ENCODE measurements around the gene RAB11FIP5.
"Not testable (repeated sequence)": the region's sequence is repeated elsewhere in the genome, so short reads cannot be mapped to it uniquely, and the experiment has no call there.

RAB11FIP5 gene

GRCh38 chr2:73110168-73111072 lies 2.3 kb downstream of the RAB11FIP5 start:
- DNase-seq, result no peak

GRCh38 chr2:73109431-73110167 lies 3.1 kb downstream of the RAB11FIP5 start:
- DNase-seq, result no peak

GRCh38 chr2:73107211-73107926 lies 5.4 kb downstream of the RAB11FIP5 start:
- no peak for DNase-seq

DNA sequence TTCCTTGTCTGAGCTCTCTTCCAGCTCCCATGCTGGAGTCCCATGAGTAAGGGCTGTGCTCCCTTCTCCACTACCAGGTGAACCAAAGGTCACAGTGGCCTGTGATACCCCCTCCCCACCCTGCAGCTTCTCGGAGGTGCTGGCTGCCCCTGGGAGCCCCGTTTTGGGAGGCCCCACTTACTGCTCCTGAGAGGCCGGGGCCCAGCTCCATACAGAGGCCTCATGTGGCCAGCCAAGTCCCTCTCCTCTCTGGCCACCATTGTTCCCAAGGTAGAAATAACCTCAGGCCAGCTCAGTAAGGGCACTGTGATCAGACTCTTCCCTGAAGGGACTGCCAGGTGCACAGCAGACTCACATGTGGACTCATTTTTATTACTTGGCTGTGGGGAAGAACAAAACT lies 6.0 kb downstream of the RAB11FIP5 start:
- DNase-seq, result no peak

DNA sequence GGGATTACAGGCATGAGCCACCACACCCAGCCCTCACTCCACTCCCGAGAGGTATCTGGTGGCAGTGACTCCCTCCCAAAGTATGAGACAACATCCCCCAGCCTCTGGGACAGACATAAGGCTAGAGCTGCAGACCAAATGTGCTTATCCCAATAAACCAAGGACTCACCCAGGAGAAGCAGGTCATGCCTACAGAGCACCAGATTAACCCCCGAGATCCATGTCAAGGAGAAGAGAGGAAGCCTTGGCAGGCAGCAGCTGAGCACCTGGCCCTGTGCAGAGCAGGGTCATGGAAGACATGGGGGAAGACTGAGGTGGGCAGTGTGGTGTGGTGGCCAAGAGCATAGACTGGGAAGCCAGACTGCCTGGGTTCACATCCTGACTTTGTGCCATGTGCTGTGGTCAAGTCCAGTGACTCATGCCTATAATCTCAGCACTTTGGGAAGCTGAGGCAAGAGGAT lies 7.2 kb downstream of the RAB11FIP5 start:
- DNase-seq, result no peak

- no peak for DNase-seq
These were observed 7.8 kb downstream of the RAB11FIP5 start for GRCh38 chr2:73104933-73105332.

GRCh38 chr2:73103018-73103542 lies 9.7 kb downstream of the RAB11FIP5 start:
- DNase-seq, result peak in 1 of 56 donors; percentile 12

- no peak for DNase-seq
These were observed 11.0 kb downstream of the RAB11FIP5 start for GRCh38 chr2:73101626-73102256.

GRCh38 chr2:73100956-73101355 lies 11.8 kb downstream of the RAB11FIP5 start:
- no peak for DNase-seq

GRCh38 chr2:73099486-73099885 lies 13.3 kb downstream of the RAB11FIP5 start:
- no peak for DNase-seq

GRCh38 chr2:73095910-73096309 lies 16.8 kb downstream of the RAB11FIP5 start:
- DNase-seq, result no peak

- DNase-seq, result not testable (repeated sequence)
These were observed 19.0 kb downstream of the RAB11FIP5 start for GRCh38 chr2:73093601-73094218.

GRCh38 chr2:73092146-73092783 lies 20.5 kb downstream of the RAB11FIP5 start:
- DNase-seq, result no peak

GRCh38 chr2:73091696-73092095 lies 21.1 kb downstream of the RAB11FIP5 start:
- no peak for DNase-seq

- DNase-seq, result no peak
These were observed 21.6 kb downstream of the RAB11FIP5 start for GRCh38 chr2:73091164-73091563.

DNA sequence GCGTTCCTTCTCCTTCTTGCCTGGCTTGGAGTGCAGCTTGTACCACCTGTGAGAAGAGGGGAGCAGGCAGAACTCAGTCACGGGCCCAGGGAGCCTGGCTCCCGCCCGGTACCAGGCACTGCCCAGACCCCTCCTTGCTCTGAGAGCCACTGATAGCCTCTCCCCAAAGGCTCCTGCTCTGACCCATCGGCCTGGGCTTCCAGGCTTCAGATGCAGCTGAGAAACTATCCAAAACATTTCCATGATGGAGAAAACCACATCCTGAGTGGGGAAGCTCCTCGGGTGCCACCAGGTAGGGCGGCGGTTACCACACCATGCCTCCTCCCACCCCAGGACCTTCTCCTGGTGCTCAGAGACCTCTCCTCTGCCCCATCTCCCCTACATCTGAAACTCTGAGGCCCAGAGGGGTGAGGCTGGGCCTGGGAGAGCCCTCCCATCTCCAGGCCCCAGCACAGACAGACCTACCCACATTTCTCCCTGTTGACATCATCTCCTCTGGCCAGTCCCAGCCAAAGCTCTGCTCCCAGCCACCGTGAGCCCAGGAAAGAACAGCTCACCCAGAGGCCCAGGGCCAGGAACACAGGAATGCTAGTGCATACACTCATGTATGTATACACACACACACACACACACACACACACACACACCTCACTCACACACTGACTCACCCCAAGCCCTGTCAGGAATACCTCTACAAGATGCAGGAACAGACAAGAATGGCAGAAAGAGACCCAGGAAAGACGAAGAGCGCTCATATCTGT lies 23.3 kb downstream of the RAB11FIP5 start:
- DNase-seq, result no peak

- no peak for DNase-seq
These were observed 24.0 kb downstream of the RAB11FIP5 start for GRCh38 chr2:73088703-73089102.

- no peak for DNase-seq
These were observed 24.5 kb downstream of the RAB11FIP5 start for GRCh38 chr2:73088211-73088610.

DNA sequence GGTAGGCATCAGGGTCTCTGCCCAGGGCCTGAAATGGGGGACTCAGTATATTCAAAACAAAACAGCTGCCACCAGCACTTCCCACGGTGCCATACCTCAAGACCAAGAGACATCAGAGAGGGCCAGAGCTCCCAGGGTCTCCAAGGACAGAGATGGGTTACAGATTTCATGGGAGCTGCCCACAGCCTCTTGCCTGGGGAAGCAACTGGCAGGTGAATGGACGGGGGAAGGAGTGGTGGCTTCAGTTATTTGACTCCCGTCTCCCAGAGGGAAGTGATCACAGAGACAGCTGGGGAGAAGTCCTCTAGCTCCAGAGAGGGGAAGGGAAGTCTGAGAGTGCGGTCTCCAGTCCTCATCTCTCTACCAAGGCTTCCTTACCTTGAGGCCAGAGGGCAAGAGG lies 25.4 kb downstream of the RAB11FIP5 start:
- DNase-seq, result no peak

Measured in amygdala (tissue), 56 donors.